Measurements from ENCODE around the gene MLLT6.

MLLT6 gene

GRCh38 chr17:38750044-38750311 lies 44.9 kb downstream of the MLLT6 start:
- H3K4me3 ChIP-seq (ENCODE audit: low read length) = peak overlapping the region; percentile 100
- DNase-seq (ENCODE audit: low read depth) = no peak
- TF ChIP-seq, protein P1, sequence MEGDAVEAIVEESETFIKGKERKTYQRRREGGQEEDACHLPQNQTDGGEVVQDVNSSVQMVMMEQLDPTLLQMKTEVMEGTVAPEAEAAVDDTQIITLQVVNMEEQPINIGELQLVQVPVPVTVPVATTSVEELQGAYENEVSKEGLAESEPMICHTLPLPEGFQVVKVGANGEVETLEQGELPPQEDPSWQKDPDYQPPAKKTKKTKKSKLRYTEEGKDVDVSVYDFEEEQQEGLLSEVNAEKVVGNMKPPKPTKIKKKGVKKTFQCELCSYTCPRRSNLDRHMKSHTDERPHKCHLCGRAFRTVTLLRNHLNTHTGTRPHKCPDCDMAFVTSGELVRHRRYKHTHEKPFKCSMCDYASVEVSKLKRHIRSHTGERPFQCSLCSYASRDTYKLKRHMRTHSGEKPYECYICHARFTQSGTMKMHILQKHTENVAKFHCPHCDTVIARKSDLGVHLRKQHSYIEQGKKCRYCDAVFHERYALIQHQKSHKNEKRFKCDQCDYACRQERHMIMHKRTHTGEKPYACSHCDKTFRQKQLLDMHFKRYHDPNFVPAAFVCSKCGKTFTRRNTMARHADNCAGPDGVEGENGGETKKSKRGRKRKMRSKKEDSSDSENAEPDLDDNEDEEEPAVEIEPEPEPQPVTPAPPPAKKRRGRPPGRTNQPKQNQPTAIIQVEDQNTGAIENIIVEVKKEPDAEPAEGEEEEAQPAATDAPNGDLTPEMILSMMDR (IDR thresholded peaks at IDR 0.05; ENCODE audit: insufficient read depth, low read depth, low read length, missing control alignments) = no peak

GRCh38 chr17:38750312-38751121 lies 45.4 kb downstream of the MLLT6 start:
- DNase-seq (ENCODE audit: low read depth) = peak; percentile 60
- peak overlapping the region; percentile 100 for H3K4me3 ChIP-seq (ENCODE audit: low read length)
- TF ChIP-seq, protein P1 (IDR thresholded peaks at IDR 0.05; ENCODE audit: insufficient read depth, low read depth, low read length, missing control alignments) = no peak

DNA sequence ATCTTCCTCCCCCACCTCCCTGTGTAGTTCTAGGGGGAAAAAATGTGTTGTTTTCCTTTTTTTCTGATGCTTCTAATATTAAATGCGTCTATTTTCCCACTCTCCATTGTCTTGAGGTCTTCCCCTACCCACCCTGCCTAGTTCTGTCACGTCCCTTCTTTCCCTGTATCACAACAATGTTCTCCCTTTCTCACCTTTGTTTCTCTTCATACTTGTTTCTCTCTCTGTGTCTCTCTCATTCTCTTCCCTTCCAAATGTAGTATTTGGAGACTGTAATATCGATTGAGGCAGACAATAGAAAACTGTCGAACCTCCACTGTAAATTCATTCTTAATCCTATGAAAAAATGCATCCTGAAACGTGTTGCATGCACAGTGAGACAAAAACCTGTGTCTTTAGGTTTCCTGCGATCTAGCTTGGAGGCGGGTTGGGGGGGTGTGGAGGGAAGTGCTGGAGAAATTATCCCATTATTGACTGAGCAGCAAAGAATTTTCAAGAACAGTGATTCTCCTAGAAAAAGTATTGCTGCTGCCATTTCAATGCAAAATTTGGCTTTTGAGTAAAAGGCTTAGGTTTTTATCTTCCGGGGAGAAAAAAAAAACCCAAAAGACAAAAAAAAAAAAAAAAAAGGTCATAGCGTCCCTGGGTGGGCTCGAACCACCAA lies 46.2 kb downstream of the MLLT6 start:
- H3K4me3 ChIP-seq (ENCODE audit: low read length) = peak overlapping the region; percentile 100
- DNase-seq (ENCODE audit: low read depth) = peak; percentile 37
- TF ChIP-seq, protein P1 (IDR thresholded peaks at IDR 0.05; ENCODE audit: insufficient read depth, low read depth, low read length, missing control alignments) = no peak

DNA sequence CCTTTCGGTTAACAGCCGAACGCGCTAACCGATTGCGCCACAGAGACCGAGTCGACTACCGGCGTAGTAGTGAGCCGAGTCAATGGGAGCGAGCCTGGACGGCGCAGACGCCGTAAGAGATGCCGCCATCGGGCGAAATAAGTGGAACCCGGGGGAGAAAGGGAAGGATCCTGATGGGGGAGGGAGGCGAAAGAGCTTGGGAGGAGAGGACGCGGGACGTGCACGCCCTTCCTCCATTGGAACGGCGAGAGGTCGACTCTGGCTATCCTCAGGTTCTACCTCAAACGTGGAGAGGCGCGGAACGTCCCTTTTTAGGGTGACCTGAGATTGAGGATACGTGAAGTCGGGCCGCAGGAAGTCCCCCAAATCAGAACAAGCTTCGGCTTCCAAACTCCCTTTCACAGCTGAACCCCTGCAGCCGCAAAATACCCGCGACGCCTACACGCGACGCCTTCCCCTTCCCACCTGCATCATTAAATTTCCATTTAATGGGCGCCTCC lies 46.8 kb downstream of the MLLT6 start:
- peak overlapping the region; percentile 100 for H3K4me3 ChIP-seq (ENCODE audit: low read length)
- TF ChIP-seq, protein P1 (IDR thresholded peaks at IDR 0.05; ENCODE audit: insufficient read depth, low read depth, low read length, missing control alignments) = no peak
- DNase-seq (ENCODE audit: low read depth) = peak; percentile 82

- peak; percentile 100 for DNase-seq (ENCODE audit: low read depth)
- TF ChIP-seq, protein P1 (IDR thresholded peaks at IDR 0.05; ENCODE audit: insufficient read depth, low read depth, low read length, missing control alignments) = no peak
- peak within 1 kb of the TSS; percentile 100 for H3K4me3 ChIP-seq (ENCODE audit: low read length)
Measured at GRCh38 chr17:38752308-38753070, 47.4 kb downstream of the MLLT6 start, which contains the start of gene PSMB3. TSS of gene PSMB3 (plus strand) at chr17:38752741. CDS start at chr17:38752827, 86 bp downstream.

- TF ChIP-seq, protein P1 (IDR thresholded peaks at IDR 0.05; ENCODE audit: insufficient read depth, low read depth, low read length, missing control alignments) = no peak
- no peak for DNase-seq (ENCODE audit: low read depth)
- H3K4me3 ChIP-seq (ENCODE audit: low read length) = peak overlapping the region; percentile 100
Measured at GRCh38 chr17:38753071-38753506, 48.0 kb downstream of the MLLT6 start.

Measured in epithelial cell of esophagus (primary cell).